ENCODE measurements around the gene ZMYND15. TPM values are rescaled to one million over a fixed set of nuclear protein-coding genes. Genes with fewer than 3 reads are reported as not detected.
A peak's percentile ranks its signal among the peaks of the same experiment; 100 is the strongest.

ZMYND15 gene
- total and polyA plus RNA-seq, 2 of the 13 experiments (the other 11 are each of a cell fraction or from before 2014, with no cell fraction given), result 0.24 to 2.7 TPM

- peak; percentile 92 for TF ChIP-seq PAXIP1 (CRISPR knock-in tag; conservative IDR thresholded peaks at IDR 0.05)
- 0 out of 2 replicates have a peak, but pooled peaks have one; percentile 63 for TF ChIP-seq PBX3 (CRISPR knock-in tag; IDR thresholded peaks at IDR 0.05; ENCODE audit: borderline replicate concordance)
- peak; percentile 8; the same call in 1 of the 2 replicates for TF ChIP-seq GLMP (CRISPR knock-in tag; IDR thresholded peaks at IDR 0.05; ENCODE audit: borderline replicate concordance)
- no peak for TF ChIP-seq PRPF4 (IDR thresholded peaks at IDR 0.05; ENCODE audit: low read depth, low read length, poor library complexity, severe bottlenecking)
- TF ChIP-seq HOXD1 (CRISPR knock-in tag; IDR thresholded peaks at IDR 0.05), result peak; percentile 31; the same call in 1 of the 2 replicates
- TF ChIP-seq ISL2 (CRISPR knock-in tag; IDR thresholded peaks at IDR 0.05), result peak; percentile 60
- no peak for TF ChIP-seq TMF1 (CRISPR knock-in tag; IDR thresholded peaks at IDR 0.05; ENCODE audit: low read depth)
- no peak; the same call in 1 of the 2 replicates for TF ChIP-seq HMG20A (CRISPR knock-in tag; IDR thresholded peaks at IDR 0.05; ENCODE audit: borderline replicate concordance)
- TF ChIP-seq CC2D1A (CRISPR knock-in tag; IDR thresholded peaks at IDR 0.05), result no peak
- TF ChIP-seq JDP2 (CRISPR knock-in tag; IDR thresholded peaks at IDR 0.05; ENCODE audit: borderline replicate concordance), result no peak
- TF ChIP-seq ATRX (CRISPR knock-in tag; IDR thresholded peaks at IDR 0.05; ENCODE audit: borderline replicate concordance), result no peak
- no peak; the same call in 1 of the 2 replicates for TF ChIP-seq ZBTB8A (CRISPR knock-in tag; IDR thresholded peaks at IDR 0.05; ENCODE audit: borderline replicate concordance, low read depth)
- TF ChIP-seq ZBTB42 (CRISPR knock-in tag; IDR thresholded peaks at IDR 0.05), result no peak
- TF ChIP-seq BORCS8-MEF2B (CRISPR knock-in tag; IDR thresholded peaks at IDR 0.05), result no peak
- 0 out of 2 replicates have a peak, but pooled peaks have one; percentile 83 for TF ChIP-seq CAMTA2 (CRISPR knock-in tag; IDR thresholded peaks at IDR 0.05; ENCODE audit: borderline replicate concordance)
- peak; percentile 75; the same call in 1 of the 2 replicates for TF ChIP-seq ARHGAP35 (CRISPR knock-in tag; IDR thresholded peaks at IDR 0.05; ENCODE audit: borderline replicate concordance)
- 0 out of 2 replicates have a peak, but pooled peaks have one; percentile 39 for TF ChIP-seq ZKSCAN5 (CRISPR knock-in tag; IDR thresholded peaks at IDR 0.05)
- TF ChIP-seq HIVEP1 (CRISPR knock-in tag; IDR thresholded peaks at IDR 0.05), result peak; percentile 48; the same call in 1 of the 2 replicates
- TF ChIP-seq SP140L (CRISPR knock-in tag; IDR thresholded peaks at IDR 0.05; ENCODE audit: borderline replicate concordance), result no peak
- 0 out of 2 replicates have a peak, but pooled peaks have one; percentile 32 for TF ChIP-seq ZNF580 (CRISPR knock-in tag; IDR thresholded peaks at IDR 0.05; ENCODE audit: borderline replicate concordance, low read depth)
- no peak for TF ChIP-seq MLLT10 (CRISPR knock-in tag; IDR thresholded peaks at IDR 0.05)
- TF ChIP-seq ZBTB7B (CRISPR knock-in tag; IDR thresholded peaks at IDR 0.05), result peak; percentile 76
Observed at GRCh38 chr17:4788807-4789700, 49.4 kb downstream of the ZMYND15 start, which contains the start of gene GLTPD2 (continued).
